ENCODE data around the gene TMEM115.

TMEM115 gene, protein sequence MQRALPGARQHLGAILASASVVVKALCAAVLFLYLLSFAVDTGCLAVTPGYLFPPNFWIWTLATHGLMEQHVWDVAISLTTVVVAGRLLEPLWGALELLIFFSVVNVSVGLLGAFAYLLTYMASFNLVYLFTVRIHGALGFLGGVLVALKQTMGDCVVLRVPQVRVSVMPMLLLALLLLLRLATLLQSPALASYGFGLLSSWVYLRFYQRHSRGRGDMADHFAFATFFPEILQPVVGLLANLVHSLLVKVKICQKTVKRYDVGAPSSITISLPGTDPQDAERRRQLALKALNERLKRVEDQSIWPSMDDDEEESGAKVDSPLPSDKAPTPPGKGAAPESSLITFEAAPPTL

GRCh38 chr3:50358911-50359759, at the start of gene TMEM115:
Gene TMEM115 (minus strand): TSS chr3:50359521. CDS start chr3:50359063, 458 bp downstream.
- peak; percentile 90 for DNase-seq

DNA sequence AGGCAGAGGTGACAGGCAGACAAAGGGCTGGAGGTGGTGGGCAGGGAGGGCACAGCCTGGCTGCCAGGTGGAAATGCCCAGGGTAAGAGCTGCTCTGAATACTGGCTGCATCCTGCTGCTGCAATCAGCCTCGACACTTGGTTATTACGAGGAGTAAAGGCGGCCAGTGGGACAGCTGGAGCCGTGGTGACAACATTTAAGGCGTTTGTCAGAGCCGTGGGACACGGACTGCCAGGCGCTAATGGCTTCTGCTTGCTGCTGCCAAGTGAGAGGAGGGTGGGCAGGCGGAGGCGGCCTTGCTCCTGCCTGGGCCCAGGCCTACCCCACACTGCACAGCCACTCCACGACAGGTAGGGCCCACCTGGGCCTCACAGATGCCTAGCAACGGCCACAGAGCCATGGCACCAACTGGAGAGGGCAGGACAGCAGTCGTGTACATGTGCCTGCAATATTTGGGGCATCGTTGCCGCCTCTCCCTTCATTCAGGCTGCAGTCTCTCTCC, 49.2 kb upstream of the TMEM115 start:
- no peak for DNase-seq

DNA sequence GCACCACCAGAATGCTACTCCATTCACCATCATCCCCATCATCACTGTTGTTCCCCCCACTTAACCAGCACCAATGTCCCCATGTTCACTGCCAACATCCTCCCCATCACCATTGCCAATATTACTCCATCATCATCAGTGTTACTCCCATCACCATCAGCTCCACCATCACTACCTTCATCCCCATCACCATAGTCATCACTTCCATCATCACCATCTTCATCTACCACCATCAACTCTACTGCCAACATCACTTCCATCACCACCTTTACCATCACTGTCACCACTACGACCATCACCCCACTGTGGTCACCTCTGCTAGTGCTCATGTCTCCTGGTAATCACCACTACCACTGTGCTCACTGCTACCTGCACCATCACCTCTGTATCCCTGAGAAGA, 47.2 kb upstream of the TMEM115 start:
- no peak for DNase-seq

- DNase-seq: no peak
Observed at GRCh38 chr3:50405249-50405648, 45.9 kb upstream of the TMEM115 start.

- no peak for DNase-seq
Observed at GRCh38 chr3:50401978-50402595, 42.8 kb upstream of the TMEM115 start.

GRCh38 chr3:50396502-50396901, 37.2 kb upstream of the TMEM115 start:
- no peak for DNase-seq

DNA sequence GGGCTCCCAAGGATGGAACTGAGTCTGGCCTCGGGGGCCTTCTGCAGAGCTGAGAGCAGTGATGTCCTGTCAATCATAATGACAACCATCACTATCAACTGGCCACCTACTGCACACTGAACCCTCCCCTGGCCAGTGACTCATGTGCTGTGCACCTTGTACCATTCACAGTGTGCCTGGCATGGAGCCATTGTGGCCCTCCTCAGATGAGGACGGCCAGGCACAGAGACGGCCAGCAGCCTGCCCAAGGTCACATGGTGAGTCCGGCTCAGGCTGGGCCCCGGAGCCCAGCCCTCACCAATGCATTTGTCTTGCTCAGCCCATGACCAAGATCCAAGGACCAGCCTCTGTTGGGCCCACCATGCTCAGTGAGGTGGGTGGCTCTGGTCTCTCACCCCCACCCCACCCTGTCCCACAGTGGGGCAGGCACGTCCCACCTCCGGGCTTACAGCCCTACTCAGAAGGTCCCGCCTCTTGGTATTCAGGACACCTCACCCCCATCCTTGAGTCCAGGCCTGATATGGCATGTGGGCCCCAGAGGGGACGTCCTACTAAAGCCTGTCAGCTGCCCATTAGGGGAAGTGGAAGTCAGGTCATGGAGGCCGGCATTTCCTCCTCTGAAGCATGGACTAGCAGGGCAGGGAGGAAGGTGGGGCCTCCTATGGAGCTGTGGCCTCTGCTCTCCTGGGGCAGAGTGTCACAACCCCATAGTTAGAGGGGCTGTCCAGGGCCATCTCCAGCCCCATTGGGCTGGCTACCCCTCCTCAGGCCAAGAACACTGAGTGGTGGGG, 35.9 kb upstream of the TMEM115 start:
- DNase-seq: no peak

- no peak for DNase-seq
Observed at GRCh38 chr3:50393061-50393460, 33.7 kb upstream of the TMEM115 start.

GRCh38 chr3:50392101-50392715, 32.9 kb upstream of the TMEM115 start:
- DNase-seq: no peak

DNA sequence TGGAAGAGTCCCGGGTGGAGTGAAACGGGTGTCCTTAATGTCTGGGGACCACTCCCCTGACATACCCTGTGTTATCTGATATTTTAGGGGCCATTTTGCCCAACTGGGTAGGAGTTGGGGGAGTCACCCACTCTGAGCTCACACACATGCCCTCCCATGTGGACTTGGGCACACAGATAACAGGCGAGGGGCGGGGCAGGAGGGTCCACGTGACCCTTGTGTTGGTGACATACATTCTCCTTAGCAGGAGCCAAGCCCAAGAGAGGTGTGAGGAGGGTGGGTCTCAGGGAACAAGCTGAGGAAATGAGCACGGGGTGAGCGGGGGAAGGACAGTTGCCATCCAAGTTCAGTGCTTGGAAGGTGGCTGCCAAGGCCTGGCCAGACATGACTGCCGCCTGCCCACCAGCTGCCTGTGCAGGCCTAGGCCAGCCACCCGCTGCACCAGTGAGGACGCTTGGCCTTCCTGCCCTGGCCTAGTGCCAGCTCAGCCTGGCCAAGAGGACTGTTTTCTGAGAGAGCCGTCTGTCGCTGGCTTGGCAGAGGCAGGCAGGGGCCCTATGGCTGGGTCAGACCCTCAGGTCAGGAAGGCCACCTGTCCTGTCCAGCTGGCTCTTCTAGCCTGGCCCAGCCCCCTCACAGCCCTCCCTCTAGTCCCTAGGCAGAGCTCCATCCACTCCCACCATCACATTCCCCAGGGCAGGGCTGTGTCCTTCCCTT, 31.3 kb upstream of the TMEM115 start:
- no peak for DNase-seq

DNA sequence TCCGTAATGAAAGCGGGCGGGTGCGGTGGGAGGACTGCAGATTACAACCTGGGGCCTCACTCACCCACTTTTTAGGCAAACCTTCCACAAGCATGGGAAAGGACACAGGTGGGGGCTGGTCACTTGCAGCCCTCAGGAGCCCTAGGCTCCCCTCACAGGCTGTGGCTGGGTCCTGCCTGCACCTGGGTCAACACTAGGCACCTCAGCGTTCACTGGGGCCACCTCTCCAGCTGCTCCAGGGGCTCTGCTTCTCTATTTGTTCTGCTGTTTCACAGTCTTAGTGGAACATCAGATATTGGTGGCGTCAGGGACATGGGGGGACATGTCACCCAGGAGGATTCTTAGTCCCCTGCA, 30.1 kb upstream of the TMEM115 start:
- DNase-seq: no peak

GRCh38 chr3:50388720-50389413, 29.5 kb upstream of the TMEM115 start:
- DNase-seq: no peak

- DNase-seq: no peak
Observed at GRCh38 chr3:50388016-50388719, 28.8 kb upstream of the TMEM115 start.

GRCh38 chr3:50385754-50386153, 26.4 kb upstream of the TMEM115 start:
- DNase-seq: no peak

GRCh38 chr3:50383750-50384149, 24.4 kb upstream of the TMEM115 start:
- DNase-seq: no peak

DNA sequence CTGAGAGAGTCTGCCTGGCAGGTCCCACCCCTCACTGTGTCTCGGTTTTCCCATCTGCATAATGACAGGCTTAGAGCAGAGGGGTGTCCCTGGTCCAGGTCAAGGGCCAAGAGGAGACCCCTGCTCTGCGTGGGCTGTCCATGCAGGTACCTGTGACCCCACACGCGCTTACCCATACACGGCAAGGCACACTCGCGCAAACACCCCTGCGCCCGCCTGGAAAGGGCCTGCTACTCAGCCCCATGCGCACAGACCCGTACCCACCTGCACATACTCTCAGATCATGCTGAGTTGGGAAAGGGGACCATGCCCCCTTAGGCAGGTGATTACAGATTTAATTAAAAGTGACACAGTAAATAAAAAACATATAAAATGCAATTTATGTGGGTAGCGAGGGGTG, 23.4 kb upstream of the TMEM115 start:
- DNase-seq: no peak

- DNase-seq: peak; percentile 78
Observed at GRCh38 chr3:50381383-50381782, 22.1 kb upstream of the TMEM115 start.

- no peak for DNase-seq
Observed at GRCh38 chr3:50380405-50381085, 21.2 kb upstream of the TMEM115 start.

DNA sequence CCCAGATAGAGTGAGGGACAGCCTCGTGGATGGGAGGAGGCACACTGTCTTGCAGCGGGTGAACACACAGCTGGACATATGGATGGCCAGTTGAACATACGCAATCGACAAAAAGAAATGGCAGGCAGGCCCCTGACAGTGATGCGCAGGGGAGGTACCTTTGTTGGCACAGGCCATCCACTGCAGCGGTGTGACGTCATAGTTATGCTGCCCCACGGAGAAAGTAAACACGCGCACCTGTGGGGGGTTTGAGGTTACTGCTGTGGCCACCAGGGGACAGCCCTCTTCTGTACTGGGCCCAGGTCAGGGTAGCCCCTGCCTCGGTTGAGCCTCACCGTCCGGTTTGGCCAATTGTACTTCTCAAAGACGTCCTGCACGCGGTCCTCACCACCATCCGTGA, 19.4 kb upstream of the TMEM115 start:
- no peak for DNase-seq

GRCh38 chr3:50378024-50378423, 18.7 kb upstream of the TMEM115 start:
- no peak for DNase-seq

All from NCI-H2171 (cell line).